OCI-LY1 (cell line): ENCODE results near the gene KRT78.

ENCODE experiments used
- H2AFZ ChIP-seq: fragments of 200-600 bp; sonication (generic), shearing (Covaris generic); 2 replicates; pipeline ENCODE4 v1.6.0; 2014; ENCODE audit warnings: antibody characterized with exemption, mild to moderate bottlenecking, low read length
- H3F3A ChIP-seq: fragments of 200-600 bp; sonication (generic), shearing (Covaris generic); 2 replicates; pipeline ENCODE4 v1.6.0; 2014; ENCODE audit warnings: mild to moderate bottlenecking, antibody characterized with exemption, low read length, moderate library complexity; ENCODE audit not compliant: insufficient read depth
- H3K27ac ChIP-seq: fragments of 200-600 bp; sonication (generic); 2 replicates; pipeline ENCODE4 v1.5.1; 2014; ENCODE audit warnings: low read length, mixed run types, mild to moderate bottlenecking, low read depth; ENCODE audit not compliant: poor library complexity, severe bottlenecking
- H3K27me3 ChIP-seq: fragments of 200-600 bp; sonication (generic); 2 replicates; pipeline ENCODE4 v1.6.0; 2014; ENCODE audit warnings: antibody characterized with exemption, mild to moderate bottlenecking, low read length, moderate library complexity; ENCODE audit not compliant: insufficient read depth
- H3K36me3 ChIP-seq: fragments of 200-600 bp; sonication (generic); 2 replicates; pipeline ENCODE4 v1.6.1; 2014; ENCODE audit warnings: mild to moderate bottlenecking, antibody characterized with exemption, low read length, moderate library complexity, mixed read lengths; ENCODE audit not compliant: insufficient read depth
- H3K4me1 ChIP-seq: fragments of 200-600 bp; sonication (generic); 2 replicates; pipeline ENCODE4 v1.5.1; 2014; ENCODE audit warnings: mild to moderate bottlenecking, low read length, moderate library complexity; ENCODE audit not compliant: insufficient read depth, severe bottlenecking
- H3K4me2 ChIP-seq: fragments of 200-600 bp; sonication (generic), shearing (Covaris generic); 2 replicates; pipeline ENCODE4 v1.6.1; 2014; ENCODE audit warnings: low read length
- H3K4me3 ChIP-seq: fragments of 200-600 bp; sonication (generic); 2 replicates; pipeline ENCODE4 v1.5.1; 2014; ENCODE audit warnings: low read length, low read depth, mild to moderate bottlenecking, mixed read lengths; ENCODE audit not compliant: poor library complexity, severe bottlenecking
- H3K79me2 ChIP-seq: fragments of 200-600 bp; shearing (Covaris generic); 2 replicates; pipeline ENCODE4 v1.6.1; 2016; ENCODE audit warnings: mixed run types, low read length, mixed read lengths; ENCODE audit not compliant: insufficient read depth
- H3K9ac ChIP-seq: fragments of 200-600 bp; sonication (generic), shearing (Covaris generic); 2 replicates; pipeline ENCODE4 v1.6.1; 2014; ENCODE audit warnings: mild to moderate bottlenecking, low read length, mixed read lengths
- H3K9me2 ChIP-seq: fragments of 200-600 bp; sonication (generic), shearing (Covaris generic); 2 replicates; pipeline ENCODE4 v1.6.1; 2014; ENCODE audit warnings: low read depth, mild to moderate bottlenecking, low read length, mixed read lengths
- H3K9me3 ChIP-seq: fragments of 200-600 bp; shearing (Covaris generic); 2 replicates; pipeline ENCODE4 v1.6.1; 2014; ENCODE audit warnings: low read length, mixed read lengths
- H4K20me1 ChIP-seq: fragments of 200-600 bp; sonication (generic), shearing (Covaris generic); 2 replicates; pipeline ENCODE4 v1.6.0; 2016; ENCODE audit warnings: mild to moderate bottlenecking, low read length; ENCODE audit not compliant: insufficient read depth
- EZH2 ChIP-seq: fragments of 200-600 bp; sonication (generic), shearing (Covaris generic); IDR thresholded peaks from 2 replicates; pipeline ENCODE4 v1.8.0; 2017; ENCODE audit warnings: borderline replicate concordance, mixed run types, mild to moderate bottlenecking, antibody characterized with exemption, low read length, moderate library complexity, mixed read lengths
- TF ChIP-seq, protein P1 (sequence below): fragments of 200-600 bp; sonication (generic), shearing (Covaris generic); IDR thresholded peaks from 2 replicates; pipeline ENCODE4 v1.5.1; 2017; ENCODE audit warnings: mild to moderate bottlenecking, antibody characterized with exemption, low read length, moderate library complexity, mixed read lengths

KRT78 gene

DNA sequence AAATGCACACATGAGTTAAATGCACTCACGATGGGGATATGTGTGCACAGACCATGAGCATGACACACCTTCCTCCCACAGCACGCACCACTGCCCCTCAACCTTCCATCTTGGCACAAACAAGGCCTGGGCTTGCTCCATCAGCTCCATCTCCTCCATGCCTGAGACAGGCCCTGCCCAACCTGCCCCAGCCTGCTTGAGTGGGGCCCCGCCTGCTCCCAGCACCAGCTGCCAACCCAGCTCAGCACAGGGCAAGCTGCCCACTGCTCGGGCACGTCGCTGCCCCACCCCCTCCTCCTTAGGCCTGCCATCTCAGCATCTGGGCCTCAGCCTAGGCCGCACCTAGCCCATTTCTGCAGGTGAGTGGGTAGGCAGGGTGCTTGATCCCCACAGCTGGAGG is 27.6 kb upstream of the KRT78 start:
- Histone ChIP-seq H3K27me3 (peaks cover 6% of the 10 kb centered on the region; the same call in 1 of the 2 replicates), H4K20me1 (no peaks in the 10 kb centered on the region), H3K4me3 (no peak overlapping the region), H3K9ac (no peak overlapping the region), H3K27ac (no peak overlapping the region), H3K4me1 (peaks cover 9% of the 10 kb centered on the region), H3K4me2 (no peak overlapping the region), H3K79me2 (no peaks in the 10 kb centered on the region), H3K9me3 (no peaks in the 10 kb centered on the region), H2AFZ (no peak overlapping the region), H3K36me3 (no peaks in the 10 kb centered on the region), H3K9me2 (no peaks in the 10 kb centered on the region), H3F3A (no peaks in the 10 kb centered on the region)
- TF ChIP-seq EZH2, result no peak
- TF ChIP-seq, protein P1, sequence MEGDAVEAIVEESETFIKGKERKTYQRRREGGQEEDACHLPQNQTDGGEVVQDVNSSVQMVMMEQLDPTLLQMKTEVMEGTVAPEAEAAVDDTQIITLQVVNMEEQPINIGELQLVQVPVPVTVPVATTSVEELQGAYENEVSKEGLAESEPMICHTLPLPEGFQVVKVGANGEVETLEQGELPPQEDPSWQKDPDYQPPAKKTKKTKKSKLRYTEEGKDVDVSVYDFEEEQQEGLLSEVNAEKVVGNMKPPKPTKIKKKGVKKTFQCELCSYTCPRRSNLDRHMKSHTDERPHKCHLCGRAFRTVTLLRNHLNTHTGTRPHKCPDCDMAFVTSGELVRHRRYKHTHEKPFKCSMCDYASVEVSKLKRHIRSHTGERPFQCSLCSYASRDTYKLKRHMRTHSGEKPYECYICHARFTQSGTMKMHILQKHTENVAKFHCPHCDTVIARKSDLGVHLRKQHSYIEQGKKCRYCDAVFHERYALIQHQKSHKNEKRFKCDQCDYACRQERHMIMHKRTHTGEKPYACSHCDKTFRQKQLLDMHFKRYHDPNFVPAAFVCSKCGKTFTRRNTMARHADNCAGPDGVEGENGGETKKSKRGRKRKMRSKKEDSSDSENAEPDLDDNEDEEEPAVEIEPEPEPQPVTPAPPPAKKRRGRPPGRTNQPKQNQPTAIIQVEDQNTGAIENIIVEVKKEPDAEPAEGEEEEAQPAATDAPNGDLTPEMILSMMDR, result no peak

DNA sequence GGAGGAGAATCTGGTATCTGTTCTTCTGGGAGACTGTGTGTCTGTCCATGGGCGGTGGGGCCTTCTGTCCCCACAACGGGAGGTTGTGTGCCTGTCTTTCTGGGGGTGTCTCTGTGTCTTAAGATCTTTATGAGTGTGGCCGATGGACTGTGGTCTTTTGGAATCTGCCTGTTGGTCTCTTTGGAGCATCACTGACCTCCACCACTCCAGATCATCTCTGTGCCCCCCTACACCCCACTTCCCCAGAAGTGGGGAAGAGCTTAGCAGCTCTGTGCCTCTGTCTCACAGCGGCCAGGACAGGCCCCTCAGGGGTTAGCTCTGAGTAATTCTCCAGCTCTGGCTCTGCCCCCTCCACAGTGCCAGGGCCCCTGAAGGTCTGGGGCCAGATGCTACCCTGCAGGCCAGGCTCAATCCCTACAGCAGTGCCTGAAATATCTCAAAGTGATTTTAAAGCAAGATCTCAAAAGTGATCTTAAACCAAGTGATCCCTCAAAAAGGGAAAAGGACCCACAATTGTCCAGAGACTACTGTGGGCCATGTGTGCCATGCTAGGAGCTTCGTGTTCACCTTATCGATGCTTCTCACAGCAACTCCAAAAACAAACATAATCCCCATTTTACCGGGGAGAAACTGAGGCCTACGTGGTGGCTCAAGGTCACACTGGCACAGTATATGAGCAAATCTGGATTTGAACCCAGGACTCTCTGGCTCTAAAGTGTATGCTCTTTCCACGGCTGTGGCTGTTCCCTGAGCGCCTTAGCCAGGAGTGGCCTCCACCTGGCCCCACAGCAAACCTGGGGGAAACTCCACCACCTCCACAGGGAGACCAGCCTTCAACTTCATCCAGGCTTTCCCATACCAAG is 26.0 kb upstream of the KRT78 start:
- TF ChIP-seq, protein P1, result no peak
- TF ChIP-seq EZH2, result no peak
- peak overlapping the region; percentile 44 for H3K4me3 ChIP-seq
- no peaks in the 10 kb centered on the region for H3K36me3 ChIP-seq
- H3K79me2 ChIP-seq, result no peaks in the 10 kb centered on the region
- H3F3A ChIP-seq, result no peaks in the 10 kb centered on the region
- peaks cover 6% of the 10 kb centered on the region; the same call in 1 of the 2 replicates for H3K27me3 ChIP-seq
- H3K9me2 ChIP-seq, result no peaks in the 10 kb centered on the region
- H3K9ac ChIP-seq, result peak overlapping the region; percentile 33; the same call in 1 of the 2 replicates
- H3K27ac ChIP-seq, result no peak overlapping the region
- peak overlapping the region; percentile 66 for H3K4me2 ChIP-seq
- H3K4me1 ChIP-seq, result peaks cover 15% of the 10 kb centered on the region
- no peaks in the 10 kb centered on the region for H4K20me1 ChIP-seq
- H2AFZ ChIP-seq, result no peak overlapping the region
- no peaks in the 10 kb centered on the region for H3K9me3 ChIP-seq

DNA sequence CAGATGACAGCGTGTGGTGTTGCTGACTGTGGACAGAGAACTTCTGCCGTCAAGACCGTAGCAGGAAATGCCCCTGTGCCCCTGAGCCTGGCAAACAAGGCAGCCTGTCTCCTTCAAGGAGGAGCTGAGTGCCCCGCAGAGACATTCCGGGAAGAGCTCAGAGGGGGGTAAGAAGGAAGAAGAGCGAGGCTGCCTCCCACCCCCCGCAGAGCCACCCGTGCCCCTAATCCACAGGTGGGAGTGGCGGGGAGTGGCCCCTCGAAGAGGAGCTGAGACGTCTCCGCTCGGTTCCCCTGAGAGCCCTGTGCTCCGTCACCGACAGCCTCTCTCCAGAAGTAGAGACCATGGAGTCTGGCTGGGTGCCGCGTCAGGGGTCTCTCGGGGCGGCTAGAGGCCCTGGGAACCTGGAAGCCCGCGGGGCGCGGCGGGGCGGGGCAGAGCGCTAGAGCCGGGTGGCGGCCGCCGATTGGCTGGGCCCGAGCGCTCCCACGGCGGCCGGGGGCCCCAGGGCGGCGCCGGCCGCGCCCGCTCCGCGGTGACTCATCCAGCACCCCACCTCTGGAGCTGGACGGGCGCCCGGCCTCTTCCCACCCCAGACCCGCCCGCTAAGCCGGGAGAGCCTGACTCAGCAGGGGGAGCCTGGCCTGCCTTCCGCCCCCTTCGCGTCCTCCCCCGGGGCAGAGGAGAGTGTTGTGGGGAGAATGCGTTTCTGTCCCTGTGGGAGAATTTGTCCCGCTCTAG is 25.2 kb upstream of the KRT78 start:
- no peaks in the 10 kb centered on the region for H4K20me1 ChIP-seq
- H3K9me2 ChIP-seq, result no peaks in the 10 kb centered on the region
- peak overlapping the region; percentile 66 for H3K4me2 ChIP-seq
- H3K27ac ChIP-seq, result no peak overlapping the region
- no peaks in the 10 kb centered on the region for H3K9me3 ChIP-seq
- no peaks in the 10 kb centered on the region for H3K36me3 ChIP-seq
- peak overlapping the region; percentile 44 for H3K4me3 ChIP-seq
- no peak overlapping the region for H2AFZ ChIP-seq
- peak overlapping the region; percentile 33; the same call in 1 of the 2 replicates for H3K9ac ChIP-seq
- H3F3A ChIP-seq, result no peaks in the 10 kb centered on the region
- TF ChIP-seq, protein P1, result no peak
- TF ChIP-seq EZH2, result no peak
- H3K79me2 ChIP-seq, result no peaks in the 10 kb centered on the region
- peaks cover 6% of the 10 kb centered on the region for H3K27me3 ChIP-seq
- H3K4me1 ChIP-seq, result peaks cover 11% of the 10 kb centered on the region
